Bone marrow (tissue), 2 donors: ENCODE measurements around the gene CTNNA3.
"Not testable (repeated sequence)": the region's sequence is repeated elsewhere in the genome, so short reads cannot be mapped to it uniquely, and the experiment has no call there.

ENCODE experiments used
- DNase-seq, 2 donors: peaks; one replicate each; lab custom pipeline; 2025; lab: John Stamatoyannopoulos, UW

CTNNA3 gene

GRCh38 chr10:66378117-66378876 is 1317.7 kb downstream of the CTNNA3 start:
- no peak for DNase-seq

DNA sequence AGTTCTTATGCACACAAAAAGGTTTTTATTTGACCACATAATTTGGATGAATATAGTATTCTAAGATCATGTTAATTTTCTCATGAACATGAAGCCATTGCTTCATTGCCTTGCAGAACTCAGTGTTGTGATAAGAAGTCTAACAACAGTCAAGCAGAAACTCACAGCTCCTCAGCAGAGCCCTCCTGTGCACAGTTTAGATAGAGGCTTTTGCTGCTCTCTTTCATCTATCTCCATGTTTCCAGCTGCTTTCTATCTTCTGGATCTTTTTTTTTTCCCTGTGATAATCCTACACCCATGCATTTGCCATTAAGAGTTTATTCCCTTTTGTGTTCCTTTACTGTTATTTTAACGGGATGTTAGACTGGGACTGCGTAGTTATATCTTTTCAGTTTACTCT is 1327.8 kb downstream of the CTNNA3 start:
- no peak for DNase-seq

- no peak for DNase-seq
These were observed 1329.8 kb downstream of the CTNNA3 start for GRCh38 chr10:66366163-66366562.

GRCh38 chr10:66365686-66366085 is 1330.3 kb downstream of the CTNNA3 start:
- no peak for DNase-seq

DNA sequence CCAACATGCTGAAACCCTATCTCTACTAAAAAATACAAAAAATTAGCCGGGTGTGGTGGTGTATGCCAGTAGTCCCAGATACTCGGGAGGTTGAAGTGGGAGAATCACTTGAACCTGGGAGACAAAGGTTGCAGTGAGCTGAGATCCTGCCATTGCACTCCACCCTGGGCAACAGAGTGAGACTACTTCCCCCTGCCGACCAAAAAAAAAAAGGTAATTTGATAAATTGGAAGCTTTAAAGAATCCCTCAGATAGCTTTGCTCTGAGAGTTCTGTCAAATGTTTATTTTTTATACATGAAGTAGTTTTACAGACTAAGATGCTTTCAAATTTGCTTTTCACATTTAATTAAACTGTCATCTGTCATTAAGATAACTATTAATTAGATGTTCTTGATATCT is 1333.5 kb downstream of the CTNNA3 start:
- DNase-seq: no peak

- not testable (repeated sequence) for DNase-seq
These were observed 1342.2 kb downstream of the CTNNA3 start for GRCh38 chr10:66353822-66354221.

DNA sequence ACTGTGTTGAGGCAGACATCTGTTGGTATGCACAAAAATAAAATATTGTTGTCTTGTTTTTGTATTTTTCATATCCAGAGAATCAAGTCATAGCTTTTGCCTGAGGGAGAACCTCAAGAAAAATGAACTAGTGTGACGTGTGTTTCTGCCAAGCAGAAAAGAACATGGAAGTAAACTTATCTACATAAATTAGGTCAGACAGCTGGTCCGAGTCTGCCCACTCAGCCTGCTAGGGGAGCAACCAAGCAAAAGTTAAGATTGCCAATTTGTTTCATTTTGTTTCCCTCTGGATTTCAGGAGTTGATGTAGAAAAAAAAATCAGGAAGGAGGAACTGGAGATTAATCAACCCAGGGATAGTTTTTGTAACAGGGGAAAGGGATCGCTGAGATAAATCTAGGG is 1342.6 kb downstream of the CTNNA3 start:
- DNase-seq: no peak

GRCh38 chr10:66350622-66351399 is 1345.2 kb downstream of the CTNNA3 start:
- no peak for DNase-seq

- no peak for DNase-seq
These were observed 1346.3 kb downstream of the CTNNA3 start for GRCh38 chr10:66349726-66350125.

DNA sequence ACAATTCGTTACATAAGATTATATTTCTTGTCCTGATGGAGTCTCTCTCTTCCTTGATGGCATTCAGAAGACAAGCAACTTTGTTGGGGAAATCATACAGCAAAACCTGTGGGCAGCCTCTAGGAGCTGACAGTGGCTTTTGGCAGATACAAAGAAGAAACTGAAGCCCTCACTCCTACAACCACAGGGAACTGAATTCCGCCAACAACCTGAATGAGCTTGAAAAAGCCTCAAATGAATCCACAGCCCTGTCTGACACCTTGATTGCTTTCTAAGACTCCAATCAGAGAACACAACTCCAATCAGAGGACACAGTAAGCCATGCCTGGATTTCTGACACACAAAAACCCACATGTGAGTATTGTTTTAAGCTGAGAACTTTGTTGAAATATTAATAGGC is 1346.9 kb downstream of the CTNNA3 start:
- DNase-seq: no peak

DNA sequence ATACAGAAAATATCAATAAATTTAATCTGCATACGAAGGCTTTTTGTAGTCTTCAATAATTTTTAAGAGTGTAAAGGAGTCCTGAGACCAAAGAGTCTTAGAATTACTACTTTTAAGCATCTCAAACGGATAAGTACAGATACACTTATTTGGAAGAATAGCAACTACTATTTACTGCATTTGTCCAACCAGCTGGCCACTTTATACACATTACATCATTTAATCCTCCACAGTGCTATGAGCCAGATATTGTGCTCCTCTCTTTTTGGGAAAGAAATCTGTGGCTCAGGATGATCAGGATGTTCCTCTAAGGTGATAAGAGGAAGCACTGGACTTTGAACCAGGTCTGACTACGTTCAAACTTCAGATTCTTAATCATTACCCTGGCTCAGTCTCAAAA is 1358.8 kb downstream of the CTNNA3 start:
- no peak for DNase-seq

- no peak for DNase-seq
These were observed 1359.2 kb downstream of the CTNNA3 start for GRCh38 chr10:66336791-66337190.

DNA sequence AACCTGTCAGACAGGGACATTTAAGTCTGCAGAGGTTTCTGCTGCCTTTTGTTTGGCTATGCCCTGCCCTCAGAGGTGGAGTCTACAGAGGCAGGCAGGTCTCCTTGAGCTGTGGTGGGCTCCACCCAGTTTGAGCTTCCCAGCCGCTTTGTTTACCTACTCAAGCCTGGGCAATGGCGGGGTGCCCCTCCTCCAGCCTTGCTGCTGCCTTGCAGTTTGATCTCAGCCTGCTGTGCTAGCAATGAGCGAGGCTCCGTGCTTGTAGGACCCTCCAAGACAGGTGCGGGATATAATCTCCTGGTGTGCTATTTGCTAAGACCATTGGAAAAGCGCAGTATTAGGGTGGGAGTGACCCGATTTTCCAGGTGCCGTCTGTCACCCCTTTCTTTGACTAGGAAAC is 1360.2 kb downstream of the CTNNA3 start:
- not testable (repeated sequence) for DNase-seq

- no peak for DNase-seq
These were observed 1366.8 kb downstream of the CTNNA3 start for GRCh38 chr10:66329147-66329546.

DNA sequence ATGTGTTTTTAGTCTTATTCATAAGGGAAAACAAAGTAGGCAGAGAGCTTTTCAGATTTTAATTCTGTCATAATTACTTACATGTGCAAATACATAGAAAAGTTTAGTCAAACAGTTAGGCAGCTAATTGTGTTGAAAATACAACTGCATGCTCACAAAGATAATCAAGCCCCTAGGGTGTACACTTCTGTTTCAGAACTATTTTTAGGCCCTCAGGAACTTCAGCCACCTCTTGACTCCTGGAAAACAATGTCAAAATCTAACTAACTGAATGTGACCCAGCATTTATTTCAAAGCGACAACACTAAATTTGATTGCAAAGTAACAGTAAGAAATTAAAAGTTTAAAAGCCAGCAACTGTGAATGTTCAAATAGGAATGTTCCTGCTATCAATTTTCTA is 1369.1 kb downstream of the CTNNA3 start:
- no peak for DNase-seq

GRCh38 chr10:66322777-66323176 is 1373.2 kb downstream of the CTNNA3 start:
- DNase-seq: no peak

DNA sequence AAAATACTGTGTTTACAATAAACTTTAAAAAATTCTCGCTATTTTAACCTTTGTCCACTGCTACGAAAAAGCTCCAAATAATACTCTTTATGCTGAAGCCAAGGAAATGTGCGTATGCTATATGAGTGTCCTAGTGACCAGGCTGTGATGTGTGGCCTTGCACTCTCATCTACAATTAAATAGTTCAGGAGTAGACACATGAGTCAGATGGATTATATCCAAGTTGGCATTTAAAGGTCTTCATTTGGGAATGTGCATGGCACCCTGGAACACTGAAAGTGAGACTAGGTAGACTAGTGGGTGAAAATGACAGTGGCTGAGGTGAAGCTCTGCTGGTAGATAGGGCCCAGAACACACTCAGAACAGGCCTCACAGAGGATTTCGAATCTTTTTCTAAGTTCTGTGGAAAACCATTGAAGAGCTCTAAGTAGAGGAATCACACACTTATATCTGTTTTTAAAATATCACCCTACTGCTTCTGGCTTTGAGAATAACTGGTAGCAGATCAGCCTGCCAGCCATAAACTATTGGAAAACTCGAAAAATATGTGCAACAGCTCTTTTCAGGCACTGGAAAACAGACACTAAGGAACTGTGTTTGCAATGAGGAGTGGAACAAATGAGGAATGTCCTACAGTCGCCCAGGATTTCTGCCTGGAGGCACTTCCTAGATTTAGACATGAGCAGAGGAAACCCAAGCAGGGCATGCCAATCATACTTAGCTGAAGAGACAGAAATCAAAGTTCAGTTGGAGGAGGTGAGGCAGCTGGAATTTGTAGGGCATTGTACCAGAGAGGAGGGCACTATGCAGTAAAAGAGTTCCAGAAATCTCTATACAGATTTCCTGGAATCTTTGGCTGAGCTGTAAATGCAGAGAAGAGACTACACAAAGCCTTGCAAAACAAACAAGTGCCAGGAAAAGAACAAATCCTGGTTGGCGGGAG is 1374.0 kb downstream of the CTNNA3 start:
- DNase-seq: no peak

DNA sequence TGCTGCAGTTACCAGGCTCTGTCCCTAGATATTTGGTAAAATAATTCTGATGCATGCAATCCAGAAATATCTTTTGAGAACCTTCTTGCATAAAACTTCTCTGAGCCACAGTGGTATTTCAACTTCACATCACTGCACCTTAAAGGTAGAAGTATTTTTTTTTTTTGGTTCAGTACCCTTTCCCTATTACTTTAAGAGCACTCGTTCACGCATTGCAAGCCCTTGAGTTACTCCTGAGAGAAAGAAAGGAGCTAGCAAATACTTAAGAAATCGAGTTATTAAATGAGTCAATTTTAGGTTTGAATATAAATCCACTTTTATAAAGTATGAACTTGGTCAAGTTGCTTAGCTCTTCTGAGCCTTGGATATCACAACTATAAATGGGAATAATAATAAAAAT is 1377.2 kb downstream of the CTNNA3 start:
- DNase-seq: no peak

- no peak for DNase-seq
These were observed 1388.2 kb downstream of the CTNNA3 start for GRCh38 chr10:66307826-66308225.

DNA sequence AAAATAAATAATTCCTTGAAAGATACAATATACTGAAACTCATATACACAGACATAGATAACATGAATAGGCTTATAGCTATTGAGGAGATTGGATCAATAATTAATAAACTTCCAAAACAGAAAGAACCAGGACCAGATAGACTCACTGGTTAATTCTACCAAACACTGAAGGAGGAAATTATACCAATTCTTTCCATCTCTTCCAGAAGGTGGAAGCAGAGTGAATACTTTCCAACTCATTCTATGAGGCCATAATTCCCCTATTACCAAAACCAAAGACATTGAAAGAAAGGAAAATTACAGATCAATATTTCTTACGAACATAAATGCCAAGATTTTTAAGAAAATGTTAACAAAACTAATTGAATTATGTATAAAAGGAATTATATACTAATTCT is 1394.9 kb downstream of the CTNNA3 start:
- DNase-seq: no peak

DNA sequence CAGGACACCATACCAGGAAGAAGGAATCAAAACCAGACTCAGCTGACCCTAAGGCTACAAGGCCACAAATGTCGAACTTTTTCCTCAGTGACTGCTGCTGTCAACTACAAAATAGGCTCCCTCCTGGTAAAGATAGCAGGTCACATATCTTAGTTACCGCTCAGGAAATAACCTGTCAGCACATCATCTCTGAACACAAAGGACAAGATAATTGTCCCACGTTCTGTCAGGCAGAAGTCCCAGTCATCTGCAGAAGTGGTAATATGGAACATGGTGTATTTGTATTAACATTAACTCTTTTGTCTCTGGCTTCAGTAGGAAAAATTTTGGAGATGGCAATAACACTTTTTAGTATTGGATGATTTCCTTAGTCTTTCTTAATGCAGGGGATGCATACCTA is 1400.4 kb downstream of the CTNNA3 start:
- no peak for DNase-seq

DNA sequence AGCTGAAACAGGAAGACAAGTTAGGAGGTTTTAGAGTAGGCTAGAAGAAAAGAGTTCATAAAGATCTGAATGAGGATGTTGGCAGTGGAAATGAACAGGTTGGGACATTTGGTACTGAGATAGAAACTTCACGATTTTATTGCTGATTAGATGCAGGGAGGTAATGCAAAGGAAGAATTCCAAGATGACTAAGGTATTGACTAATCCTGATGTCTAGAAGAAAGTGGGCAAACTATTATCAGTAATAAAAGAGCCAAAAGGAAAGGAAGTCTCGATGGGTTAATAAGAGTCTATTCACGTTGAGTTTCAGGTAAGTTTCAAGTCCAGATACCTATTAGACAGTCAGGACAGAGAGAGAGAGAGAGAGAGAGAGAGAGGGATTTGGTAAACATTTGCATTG is 1401.5 kb downstream of the CTNNA3 start:
- no peak for DNase-seq
